Measurements from ENCODE around the gene CDH4.

The CDH4 gene

GRCh38 chr20:61847420-61847748 is 595.3 kb downstream of the CDH4 start:
- TF ChIP-seq, protein P1, sequence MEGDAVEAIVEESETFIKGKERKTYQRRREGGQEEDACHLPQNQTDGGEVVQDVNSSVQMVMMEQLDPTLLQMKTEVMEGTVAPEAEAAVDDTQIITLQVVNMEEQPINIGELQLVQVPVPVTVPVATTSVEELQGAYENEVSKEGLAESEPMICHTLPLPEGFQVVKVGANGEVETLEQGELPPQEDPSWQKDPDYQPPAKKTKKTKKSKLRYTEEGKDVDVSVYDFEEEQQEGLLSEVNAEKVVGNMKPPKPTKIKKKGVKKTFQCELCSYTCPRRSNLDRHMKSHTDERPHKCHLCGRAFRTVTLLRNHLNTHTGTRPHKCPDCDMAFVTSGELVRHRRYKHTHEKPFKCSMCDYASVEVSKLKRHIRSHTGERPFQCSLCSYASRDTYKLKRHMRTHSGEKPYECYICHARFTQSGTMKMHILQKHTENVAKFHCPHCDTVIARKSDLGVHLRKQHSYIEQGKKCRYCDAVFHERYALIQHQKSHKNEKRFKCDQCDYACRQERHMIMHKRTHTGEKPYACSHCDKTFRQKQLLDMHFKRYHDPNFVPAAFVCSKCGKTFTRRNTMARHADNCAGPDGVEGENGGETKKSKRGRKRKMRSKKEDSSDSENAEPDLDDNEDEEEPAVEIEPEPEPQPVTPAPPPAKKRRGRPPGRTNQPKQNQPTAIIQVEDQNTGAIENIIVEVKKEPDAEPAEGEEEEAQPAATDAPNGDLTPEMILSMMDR (IDR thresholded peaks at IDR 0.05; ENCODE audit: extremely low read depth, missing control alignments): no peak
- DNase-seq (ENCODE audit: low spot score): no peak

DNA sequence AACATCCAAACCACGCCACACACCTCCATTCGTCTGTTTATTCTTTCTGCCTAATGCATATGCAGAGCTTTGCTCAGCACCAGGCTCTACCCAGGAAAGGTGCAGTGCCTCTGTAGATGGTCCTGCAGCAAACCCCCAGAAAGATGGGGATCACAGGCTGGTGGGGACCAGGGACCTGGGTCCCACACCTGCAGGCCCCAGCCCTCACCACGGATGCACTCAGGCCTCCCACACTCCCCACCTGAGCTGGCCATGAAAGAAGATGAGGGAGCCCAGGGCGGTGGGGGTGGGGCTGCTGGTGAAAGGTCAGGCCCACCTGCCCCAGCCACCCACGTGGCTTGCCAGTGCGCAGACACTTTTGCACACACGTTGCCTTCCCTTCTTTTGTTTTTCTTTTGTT is 595.9 kb downstream of the CDH4 start:
- DNase-seq (ENCODE audit: low spot score): no peak
- TF ChIP-seq, protein P1 (IDR thresholded peaks at IDR 0.05; ENCODE audit: extremely low read depth, missing control alignments): no peak

DNA sequence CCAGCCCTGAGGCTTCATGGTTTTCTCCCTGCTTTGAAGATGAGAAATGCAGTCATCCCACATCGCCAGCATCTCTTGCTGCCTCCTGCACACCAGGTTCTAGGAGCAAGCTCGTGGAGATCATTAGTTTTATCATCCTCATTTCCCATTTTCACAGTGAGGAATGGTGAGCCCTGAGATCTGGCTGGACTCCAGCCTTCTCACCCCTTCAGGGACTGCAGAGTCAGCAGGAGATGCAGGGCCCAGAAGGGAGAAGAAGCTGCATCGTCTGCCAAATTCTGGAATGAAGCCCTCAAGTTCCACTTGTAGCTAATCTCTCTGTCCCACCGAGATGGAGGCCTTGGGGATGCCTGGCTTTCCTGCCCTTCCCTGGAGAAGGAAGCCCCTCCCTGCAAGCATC is 596.8 kb downstream of the CDH4 start:
- no peak for DNase-seq (ENCODE audit: low spot score)
- TF ChIP-seq, protein P1 (IDR thresholded peaks at IDR 0.05; ENCODE audit: extremely low read depth, missing control alignments): no peak

GRCh38 chr20:61849376-61849775 is 597.3 kb downstream of the CDH4 start:
- no peak for DNase-seq (ENCODE audit: low spot score)
- TF ChIP-seq, protein P1 (IDR thresholded peaks at IDR 0.05; ENCODE audit: extremely low read depth, missing control alignments): no peak

- TF ChIP-seq, protein P1 (IDR thresholded peaks at IDR 0.05; ENCODE audit: extremely low read depth, missing control alignments): no peak
- DNase-seq (ENCODE audit: low spot score): no peak
Measured at GRCh38 chr20:61849822-61850221, 597.8 kb downstream of the CDH4 start.

DNA sequence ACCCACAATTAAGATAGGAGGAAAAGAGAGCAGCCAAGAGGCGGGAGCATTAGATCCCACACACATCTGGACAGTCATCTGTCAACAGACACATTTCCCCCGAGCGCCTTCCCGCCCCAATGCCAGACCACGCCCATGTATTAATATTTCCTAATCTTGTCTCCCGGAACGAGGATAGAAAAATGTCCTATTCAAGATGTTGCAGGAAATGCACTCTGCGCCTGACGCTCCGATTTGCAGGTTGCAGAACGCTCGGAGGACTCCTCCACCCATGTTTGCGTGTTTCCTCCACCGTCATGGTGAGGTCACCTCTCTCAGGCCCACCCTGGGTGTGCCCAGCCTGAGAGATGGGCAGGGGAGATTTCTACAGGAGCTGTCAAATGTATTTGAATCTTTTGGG is 598.4 kb downstream of the CDH4 start:
- TF ChIP-seq, protein P1 (IDR thresholded peaks at IDR 0.05; ENCODE audit: extremely low read depth, missing control alignments): no peak
- DNase-seq (ENCODE audit: low spot score): no peak

DNA sequence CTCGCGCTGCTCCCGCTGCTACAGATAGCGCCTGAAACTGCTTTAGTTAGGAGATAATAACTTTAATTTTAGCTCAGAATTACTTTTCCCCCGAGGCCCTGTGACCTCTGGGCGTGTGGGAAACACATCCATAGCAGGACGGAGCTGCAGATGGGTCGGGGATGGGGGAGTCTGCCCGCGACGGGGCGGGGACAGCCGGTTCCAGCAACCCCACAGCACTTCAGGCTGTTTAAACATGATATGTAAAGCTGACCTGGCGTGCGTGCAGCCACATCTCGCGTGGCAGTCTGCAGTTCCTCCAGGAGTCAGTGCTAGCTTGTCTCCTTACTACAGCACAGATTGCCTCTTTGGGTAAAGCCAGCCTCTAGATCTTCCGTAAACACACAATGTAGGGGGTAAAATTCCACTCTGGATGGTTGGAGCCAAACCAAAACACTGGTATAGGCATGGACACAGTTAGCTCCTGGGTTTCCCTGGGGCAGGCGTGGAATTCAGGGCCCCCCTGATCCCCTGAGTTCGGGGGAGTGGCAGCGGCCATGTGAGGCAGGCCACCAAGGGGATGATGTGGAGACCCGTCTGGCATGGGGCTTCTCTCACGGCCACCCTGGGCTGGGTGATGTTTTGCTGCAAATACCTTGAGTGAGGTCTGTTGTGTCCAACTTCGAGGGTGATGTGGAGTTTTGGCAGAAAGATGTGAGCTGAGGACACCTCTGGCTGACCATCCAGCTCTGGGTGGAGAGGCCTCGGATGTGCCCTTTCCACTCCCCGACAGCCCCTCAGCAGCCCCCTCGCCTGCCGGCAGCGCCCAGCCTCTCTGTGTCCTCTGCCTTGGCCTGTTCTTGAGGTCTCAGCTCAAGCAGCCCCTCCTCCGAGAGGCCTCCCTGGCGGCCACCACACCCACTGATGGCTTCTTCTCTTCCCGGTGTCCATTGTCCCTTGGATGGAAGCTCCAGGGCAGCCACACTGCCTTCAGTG is 599.2 kb downstream of the CDH4 start:
- TF ChIP-seq, protein P1 (IDR thresholded peaks at IDR 0.05; ENCODE audit: extremely low read depth, missing control alignments): no peak
- DNase-seq (ENCODE audit: low spot score): no peak

Measured in GM20000 (cell line).